HepG2 (cell line): Measurements from ENCODE around the gene IL17C. TPM values are rescaled to one million over a fixed set of nuclear protein-coding genes. Genes with fewer than 3 reads are reported as not detected.
A peak's percentile ranks its signal among the peaks of the same experiment; 100 is the strongest.

Source experiments
- JARID2 ChIP-seq: sonication (generic); formaldehyde crosslinking; IDR thresholded peaks from 2 replicates; pipeline ENCODE4 v1.8.1; 2023; ENCODE audit warnings: missing genetic modification reagents, inconsistent platforms; ENCODE audit not compliant: insufficient replicate concordance
- KLF6 ChIP-seq: IDR thresholded peaks from 2 replicates; pipeline ENCODE4 v1.8.0; 2016; ENCODE audit warnings: missing biosample characterization, missing genetic modification reagents
- RBFOX2 ChIP-seq: fragments of 200-400 bp; formaldehyde crosslinking; IDR thresholded peaks from 2 replicates; pipeline ENCODE4 v1.6.1; 2017; ENCODE audit warnings: low read depth, mild to moderate bottlenecking, low read length
- REXO4 ChIP-seq: sonication (generic); formaldehyde crosslinking; IDR thresholded peaks from 2 replicates; pipeline ENCODE4 v1.8.0; 2022; ENCODE audit warnings: missing genetic modification reagents, mild to moderate bottlenecking, borderline replicate concordance
- SP4 ChIP-seq: sonication (generic); formaldehyde crosslinking; IDR thresholded peaks from 2 replicates; pipeline ENCODE4 v1.8.1; 2023; ENCODE audit warnings: mild to moderate bottlenecking, missing genetic modification reagents
- THAP11 ChIP-seq: IDR thresholded peaks from 2 replicates; pipeline ENCODE4 v1.6.1; 2016; ENCODE audit warnings: missing biosample characterization, missing genetic modification reagents
- ZNF747 ChIP-seq: sonication (generic); formaldehyde crosslinking; IDR thresholded peaks from 2 replicates; pipeline ENCODE4 v1.8.1; 2023; ENCODE audit warnings: missing genetic modification reagents, mild to moderate bottlenecking, borderline replicate concordance
- ZSCAN9 ChIP-seq: IDR thresholded peaks from 2 replicates; pipeline ENCODE4 v1.6.1; 2016; ENCODE audit warnings: borderline replicate concordance
- polyA plus RNA-seq, 8 experiments: library from polyadenylated mRNA; depleted of rRNA in 3 of 8; stranded (reverse) in 7 of 8; unstranded in 1 of 8; fragments of >200 nt; fragmentation: Illumina TruSeq in 4 of 8; extraction: Trizol in 4 of 8; gene quantifications; 2 replicates each; pipeline versions ENCODE4 v1.2.1 to v1.2.3, GENCODE V29; 2011 to 2016; ENCODE audit warnings: low read depth in 4 of 8, missing spikeins in 1 of 8, mixed read lengths in 1 of 8; ENCODE audit not compliant: insufficient read depth in 1 of 8
- total RNA-seq, 5 experiments: library from RNA; depleted of rRNA; stranded (reverse); fragments of >200 nt; fragmentation: Illumina TruSeq; extraction: Trizol; gene quantifications; 2 replicates each; pipeline ENCODE4 v1.2.3, GENCODE V29; 2016; ENCODE audit warnings: low read depth in 1 of 5
- TF ChIP-seq, protein P1 (sequence below): sonication (generic); formaldehyde crosslinking; IDR thresholded peaks from 2 replicates; pipeline ENCODE4 v1.4.0; 2020; ENCODE audit warnings: missing genetic modification reagents
- TF ChIP-seq, protein P2 (sequence below): sonication (generic); formaldehyde crosslinking; IDR thresholded peaks from 2 replicates; pipeline ENCODE4 v1.4.0; 2020; ENCODE audit warnings: missing genetic modification reagents
- TF ChIP-seq, protein P3 (sequence below), 2 experiments: fragments of 450-650 bp in 1 of 2; sonication (generic) in 1 of 2; formaldehyde crosslinking; IDR thresholded peaks; 2 replicates each; pipeline versions ENCODE4 v1.5.0 to v1.8.0; 2020 to 2022; ENCODE audit warnings: mild to moderate bottlenecking in 1 of 2, missing genetic modification reagents in 1 of 2
- TF ChIP-seq, protein P4 (sequence below): IDR thresholded peaks from 2 replicates; pipeline ENCODE4 v1.6.1; 2016; ENCODE audit warnings: missing biosample characterization, missing genetic modification reagents, low read depth
- TF ChIP-seq, protein P5 (sequence below): sonication (generic); formaldehyde crosslinking; IDR thresholded peaks from 2 replicates; pipeline ENCODE4 v1.4.0; 2020; ENCODE audit warnings: missing genetic modification reagents, low read depth, mild to moderate bottlenecking, borderline replicate concordance
- TF ChIP-seq, protein P6 (sequence below): sonication (generic); formaldehyde crosslinking; IDR thresholded peaks from 2 replicates; pipeline ENCODE4 v1.4.0; 2020; ENCODE audit warnings: missing genetic modification reagents, mild to moderate bottlenecking, borderline replicate concordance

The IL17C gene
- total and polyA plus RNA-seq, 2 of the 13 experiments (the other 11 are each of a cell fraction or from before 2014, with no cell fraction given): not detected

DNA sequence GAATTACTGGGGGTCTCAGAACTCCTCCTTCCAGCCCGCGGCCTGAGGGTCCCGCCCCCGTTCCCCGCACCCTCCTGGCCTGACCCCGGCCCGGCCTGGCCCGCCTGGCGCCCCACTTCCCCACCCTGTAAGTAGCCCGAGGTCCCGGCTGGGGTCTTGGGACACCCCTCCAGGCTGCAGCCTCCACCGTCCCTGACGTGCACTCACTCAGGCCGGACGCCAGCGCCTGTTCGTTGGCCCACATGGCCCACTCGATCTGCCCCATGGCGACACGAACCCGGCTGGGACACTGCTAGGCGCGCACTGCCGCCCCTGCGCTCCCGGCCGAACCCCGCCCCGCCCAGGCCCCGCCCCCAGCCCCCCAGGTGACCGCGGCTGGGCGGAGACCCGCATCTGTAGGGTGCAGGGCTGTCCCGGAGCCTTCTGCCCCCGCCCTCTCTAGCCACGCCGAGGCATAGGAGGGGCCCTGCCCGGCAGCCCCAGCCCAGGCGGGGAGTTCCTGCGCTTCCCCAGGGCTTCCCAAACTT is 12.4 kb downstream of the IL17C start, which contains the start of gene CYBA (continued):
- TF ChIP-seq, protein P1, sequence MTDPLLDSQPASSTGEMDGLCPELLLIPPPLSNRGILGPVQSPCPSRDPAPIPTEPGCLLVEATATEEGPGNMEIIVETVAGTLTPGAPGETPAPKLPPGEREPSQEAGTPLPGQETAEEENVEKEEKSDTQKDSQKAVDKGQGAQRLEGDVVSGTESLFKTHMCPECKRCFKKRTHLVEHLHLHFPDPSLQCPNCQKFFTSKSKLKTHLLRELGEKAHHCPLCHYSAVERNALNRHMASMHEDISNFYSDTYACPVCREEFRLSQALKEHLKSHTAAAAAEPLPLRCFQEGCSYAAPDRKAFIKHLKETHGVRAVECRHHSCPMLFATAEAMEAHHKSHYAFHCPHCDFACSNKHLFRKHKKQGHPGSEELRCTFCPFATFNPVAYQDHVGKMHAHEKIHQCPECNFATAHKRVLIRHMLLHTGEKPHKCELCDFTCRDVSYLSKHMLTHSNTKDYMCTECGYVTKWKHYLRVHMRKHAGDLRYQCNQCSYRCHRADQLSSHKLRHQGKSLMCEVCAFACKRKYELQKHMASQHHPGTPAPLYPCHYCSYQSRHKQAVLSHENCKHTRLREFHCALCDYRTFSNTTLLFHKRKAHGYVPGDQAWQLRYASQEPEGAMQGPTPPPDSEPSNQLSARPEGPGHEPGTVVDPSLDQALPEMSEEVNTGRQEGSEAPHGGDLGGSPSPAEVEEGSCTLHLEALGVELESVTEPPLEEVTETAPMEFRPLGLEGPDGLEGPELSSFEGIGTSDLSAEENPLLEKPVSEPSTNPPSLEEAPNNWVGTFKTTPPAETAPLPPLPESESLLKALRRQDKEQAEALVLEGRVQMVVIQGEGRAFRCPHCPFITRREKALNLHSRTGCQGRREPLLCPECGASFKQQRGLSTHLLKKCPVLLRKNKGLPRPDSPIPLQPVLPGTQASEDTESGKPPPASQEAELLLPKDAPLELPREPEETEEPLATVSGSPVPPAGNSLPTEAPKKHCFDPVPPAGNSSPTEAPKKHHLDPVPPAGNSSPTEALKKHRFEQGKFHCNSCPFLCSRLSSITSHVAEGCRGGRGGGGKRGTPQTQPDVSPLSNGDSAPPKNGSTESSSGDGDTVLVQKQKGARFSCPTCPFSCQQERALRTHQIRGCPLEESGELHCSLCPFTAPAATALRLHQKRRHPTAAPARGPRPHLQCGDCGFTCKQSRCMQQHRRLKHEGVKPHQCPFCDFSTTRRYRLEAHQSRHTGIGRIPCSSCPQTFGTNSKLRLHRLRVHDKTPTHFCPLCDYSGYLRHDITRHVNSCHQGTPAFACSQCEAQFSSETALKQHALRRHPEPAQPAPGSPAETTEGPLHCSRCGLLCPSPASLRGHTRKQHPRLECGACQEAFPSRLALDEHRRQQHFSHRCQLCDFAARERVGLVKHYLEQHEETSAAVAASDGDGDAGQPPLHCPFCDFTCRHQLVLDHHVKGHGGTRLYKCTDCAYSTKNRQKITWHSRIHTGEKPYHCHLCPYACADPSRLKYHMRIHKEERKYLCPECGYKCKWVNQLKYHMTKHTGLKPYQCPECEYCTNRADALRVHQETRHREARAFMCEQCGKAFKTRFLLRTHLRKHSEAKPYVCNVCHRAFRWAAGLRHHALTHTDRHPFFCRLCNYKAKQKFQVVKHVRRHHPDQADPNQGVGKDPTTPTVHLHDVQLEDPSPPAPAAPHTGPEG: 0 out of 2 replicates have a peak, but pooled peaks have one; percentile 6
- no peak for TF ChIP-seq THAP11
- TF ChIP-seq, protein P2, sequence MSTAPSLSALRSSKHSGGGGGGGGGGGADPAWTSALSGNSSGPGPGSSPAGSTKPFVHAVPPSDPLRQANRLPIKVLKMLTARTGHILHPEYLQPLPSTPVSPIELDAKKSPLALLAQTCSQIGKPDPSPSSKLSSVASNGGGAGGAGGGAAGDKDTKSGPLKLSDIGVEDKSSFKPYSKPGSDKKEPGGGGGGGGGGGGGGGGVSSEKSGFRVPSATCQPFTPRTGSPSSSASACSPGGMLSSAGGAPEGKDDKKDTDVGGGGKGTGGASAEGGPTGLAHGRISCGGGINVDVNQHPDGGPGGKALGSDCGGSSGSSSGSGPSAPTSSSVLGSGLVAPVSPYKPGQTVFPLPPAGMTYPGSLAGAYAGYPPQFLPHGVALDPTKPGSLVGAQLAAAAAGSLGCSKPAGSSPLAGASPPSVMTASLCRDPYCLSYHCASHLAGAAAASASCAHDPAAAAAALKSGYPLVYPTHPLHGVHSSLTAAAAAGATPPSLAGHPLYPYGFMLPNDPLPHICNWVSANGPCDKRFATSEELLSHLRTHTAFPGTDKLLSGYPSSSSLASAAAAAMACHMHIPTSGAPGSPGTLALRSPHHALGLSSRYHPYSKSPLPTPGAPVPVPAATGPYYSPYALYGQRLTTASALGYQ (CRISPR knock-in tag): no peak
- TF ChIP-seq, protein P3, sequence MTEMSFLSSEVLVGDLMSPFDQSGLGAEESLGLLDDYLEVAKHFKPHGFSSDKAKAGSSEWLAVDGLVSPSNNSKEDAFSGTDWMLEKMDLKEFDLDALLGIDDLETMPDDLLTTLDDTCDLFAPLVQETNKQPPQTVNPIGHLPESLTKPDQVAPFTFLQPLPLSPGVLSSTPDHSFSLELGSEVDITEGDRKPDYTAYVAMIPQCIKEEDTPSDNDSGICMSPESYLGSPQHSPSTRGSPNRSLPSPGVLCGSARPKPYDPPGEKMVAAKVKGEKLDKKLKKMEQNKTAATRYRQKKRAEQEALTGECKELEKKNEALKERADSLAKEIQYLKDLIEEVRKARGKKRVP (CRISPR knock-in tag; IDR thresholded peaks at IDR 0.05): peak in 1 of 2 experiments; percentile 75; a peak in 2 of 4 replicates
- peak; percentile 41; the same call in 1 of the 2 replicates for TF ChIP-seq KLF6
- TF ChIP-seq, protein P4, sequence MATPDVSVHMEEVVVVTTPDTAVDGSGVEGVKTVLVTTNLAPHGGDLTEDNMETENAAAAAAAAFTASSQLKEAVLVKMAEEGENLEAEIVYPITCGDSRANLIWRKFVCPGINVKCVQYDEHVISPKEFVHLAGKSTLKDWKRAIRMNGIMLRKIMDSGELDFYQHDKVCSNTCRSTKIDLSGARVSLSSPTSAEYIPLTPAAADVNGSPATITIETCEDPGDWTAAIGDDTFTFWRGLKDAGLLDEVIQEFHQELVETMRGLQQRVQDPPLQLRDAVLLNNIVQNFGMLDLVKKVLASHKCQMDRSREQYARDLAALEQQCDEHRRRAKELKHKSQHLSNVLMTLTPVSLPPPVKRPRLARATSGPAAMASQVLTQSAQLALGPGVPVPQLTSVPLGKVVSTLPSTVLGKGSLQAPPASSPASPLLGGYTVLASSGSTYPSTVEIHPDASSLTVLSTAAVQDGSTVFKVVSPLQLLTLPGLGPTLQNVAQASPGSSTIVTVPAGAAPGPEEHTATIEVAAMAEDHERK (CRISPR knock-in tag): no peak
- peak; percentile 21; the same call in 1 of the 2 replicates for TF ChIP-seq ZSCAN9 (CRISPR knock-in tag)
- TF ChIP-seq JARID2 (CRISPR knock-in tag): no peak
- TF ChIP-seq REXO4 (CRISPR knock-in tag): no peak
- TF ChIP-seq, protein P5, sequence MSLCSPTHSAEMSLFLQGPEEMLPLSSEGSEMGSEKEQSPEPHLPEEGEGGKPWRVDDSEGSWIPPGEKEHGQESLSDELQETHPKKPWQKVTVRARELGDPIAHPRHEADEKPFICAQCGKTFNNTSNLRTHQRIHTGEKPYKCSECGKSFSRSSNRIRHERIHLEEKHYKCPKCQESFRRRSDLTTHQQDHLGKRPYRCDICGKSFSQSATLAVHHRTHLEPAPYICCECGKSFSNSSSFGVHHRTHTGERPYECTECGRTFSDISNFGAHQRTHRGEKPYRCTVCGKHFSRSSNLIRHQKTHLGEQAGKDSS: no peak
- no peak; the same call in 1 of the 2 replicates for TF ChIP-seq SP4 (CRISPR knock-in tag)
- no peak; the same call in 1 of the 2 replicates for TF ChIP-seq ZNF747 (CRISPR knock-in tag)
- TF ChIP-seq, protein P6, sequence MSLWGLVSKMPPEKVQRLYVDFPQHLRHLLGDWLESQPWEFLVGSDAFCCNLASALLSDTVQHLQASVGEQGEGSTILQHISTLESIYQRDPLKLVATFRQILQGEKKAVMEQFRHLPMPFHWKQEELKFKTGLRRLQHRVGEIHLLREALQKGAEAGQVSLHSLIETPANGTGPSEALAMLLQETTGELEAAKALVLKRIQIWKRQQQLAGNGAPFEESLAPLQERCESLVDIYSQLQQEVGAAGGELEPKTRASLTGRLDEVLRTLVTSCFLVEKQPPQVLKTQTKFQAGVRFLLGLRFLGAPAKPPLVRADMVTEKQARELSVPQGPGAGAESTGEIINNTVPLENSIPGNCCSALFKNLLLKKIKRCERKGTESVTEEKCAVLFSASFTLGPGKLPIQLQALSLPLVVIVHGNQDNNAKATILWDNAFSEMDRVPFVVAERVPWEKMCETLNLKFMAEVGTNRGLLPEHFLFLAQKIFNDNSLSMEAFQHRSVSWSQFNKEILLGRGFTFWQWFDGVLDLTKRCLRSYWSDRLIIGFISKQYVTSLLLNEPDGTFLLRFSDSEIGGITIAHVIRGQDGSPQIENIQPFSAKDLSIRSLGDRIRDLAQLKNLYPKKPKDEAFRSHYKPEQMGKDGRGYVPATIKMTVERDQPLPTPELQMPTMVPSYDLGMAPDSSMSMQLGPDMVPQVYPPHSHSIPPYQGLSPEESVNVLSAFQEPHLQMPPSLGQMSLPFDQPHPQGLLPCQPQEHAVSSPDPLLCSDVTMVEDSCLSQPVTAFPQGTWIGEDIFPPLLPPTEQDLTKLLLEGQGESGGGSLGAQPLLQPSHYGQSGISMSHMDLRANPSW (CRISPR knock-in tag): no peak
- peak; percentile 87 for TF ChIP-seq RBFOX2
